Measurements from ENCODE around the gene ZAP70.

GRCh38 chr2:97788986-97789644, 75.7 kb downstream of the ZAP70 start:
- TF ChIP-seq REST (IDR thresholded peaks at IDR 0.05; ENCODE audit: insufficient read depth in 1 of 2, low read depth in 2 of 2, low read length in 1 of 2): no peak
- no peak for TF ChIP-seq CTCF (IDR thresholded peaks at IDR 0.05)
